ENCODE data around the gene BIRC7.

The BIRC7 gene

GRCh38 chr20:63286781-63287696 lies 51.3 kb downstream of the BIRC7 start:
- no peak overlapping the region for H3K4me3 ChIP-seq (ENCODE audit: low read depth, low read length)
- TF ChIP-seq, protein P1, sequence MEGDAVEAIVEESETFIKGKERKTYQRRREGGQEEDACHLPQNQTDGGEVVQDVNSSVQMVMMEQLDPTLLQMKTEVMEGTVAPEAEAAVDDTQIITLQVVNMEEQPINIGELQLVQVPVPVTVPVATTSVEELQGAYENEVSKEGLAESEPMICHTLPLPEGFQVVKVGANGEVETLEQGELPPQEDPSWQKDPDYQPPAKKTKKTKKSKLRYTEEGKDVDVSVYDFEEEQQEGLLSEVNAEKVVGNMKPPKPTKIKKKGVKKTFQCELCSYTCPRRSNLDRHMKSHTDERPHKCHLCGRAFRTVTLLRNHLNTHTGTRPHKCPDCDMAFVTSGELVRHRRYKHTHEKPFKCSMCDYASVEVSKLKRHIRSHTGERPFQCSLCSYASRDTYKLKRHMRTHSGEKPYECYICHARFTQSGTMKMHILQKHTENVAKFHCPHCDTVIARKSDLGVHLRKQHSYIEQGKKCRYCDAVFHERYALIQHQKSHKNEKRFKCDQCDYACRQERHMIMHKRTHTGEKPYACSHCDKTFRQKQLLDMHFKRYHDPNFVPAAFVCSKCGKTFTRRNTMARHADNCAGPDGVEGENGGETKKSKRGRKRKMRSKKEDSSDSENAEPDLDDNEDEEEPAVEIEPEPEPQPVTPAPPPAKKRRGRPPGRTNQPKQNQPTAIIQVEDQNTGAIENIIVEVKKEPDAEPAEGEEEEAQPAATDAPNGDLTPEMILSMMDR (IDR thresholded peaks at IDR 0.05; ENCODE audit: insufficient read depth, low read length, missing control alignments): no peak
- POLR2A ChIA-PET: interaction anchor here (0.6 to 1.4 kb wide), 3 partner anchors 10 to 15 kb away, joined by 3 to 5 read pairs (median 4); partner anchors contain the start of gene ARFGAP1
- no peak for DNase-seq (ENCODE audit: low read depth, low spot score)
- CTCF ChIA-PET: interaction anchor here (1.0 to 10.3 kb wide), 3 partner anchors 10 to 63 kb away, joined by 4 to 92 read pairs (median 8); no protein-coding TSS in a partner anchor

DNA sequence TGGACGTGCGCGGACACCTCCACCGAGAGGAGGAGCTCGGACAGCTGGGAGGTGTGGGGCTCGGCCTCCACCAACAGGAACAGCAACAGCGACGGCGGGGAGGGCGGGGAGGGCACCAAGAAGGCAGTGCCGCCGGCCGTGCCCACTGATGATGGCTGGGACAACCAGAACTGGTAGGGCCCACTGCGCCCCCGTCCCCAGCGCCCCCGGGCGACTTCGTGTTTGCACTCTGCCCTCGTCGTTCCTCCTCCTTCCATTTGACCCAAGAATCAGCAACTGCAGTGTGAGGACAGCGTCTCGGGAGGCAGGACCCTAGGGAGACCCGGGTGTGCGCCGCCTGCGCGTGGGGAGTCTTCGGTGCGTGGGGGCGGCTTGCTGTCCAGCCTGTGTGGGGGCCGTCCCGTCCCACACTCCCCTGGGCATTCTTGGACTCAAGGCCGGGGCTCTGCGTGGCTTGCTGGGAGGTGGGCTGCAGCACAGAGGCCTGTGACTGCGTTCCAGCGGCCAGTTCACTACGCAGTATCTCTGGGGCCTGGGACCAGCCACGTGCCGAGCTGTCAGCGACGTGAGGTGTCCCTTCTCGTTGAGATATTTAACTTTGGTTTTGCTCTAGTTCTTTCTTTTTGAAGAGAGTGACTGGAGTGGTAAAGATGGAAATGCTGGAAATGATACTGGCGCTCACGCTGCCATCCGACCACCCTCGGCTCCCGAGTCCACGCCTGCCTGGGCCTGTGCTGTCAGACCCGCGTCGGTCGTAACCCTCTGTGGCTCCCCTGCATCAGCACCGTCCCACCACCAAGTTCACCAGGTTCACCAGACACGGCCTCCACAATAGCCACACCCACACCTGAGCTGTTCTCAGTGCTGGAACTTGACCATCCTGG lies 52.2 kb downstream of the BIRC7 start:
- H3K4me3 ChIP-seq (ENCODE audit: low read depth, low read length): no peak overlapping the region
- no peak for DNase-seq (ENCODE audit: low read depth, low spot score)
- ChIA-PET POLR2A (interaction anchor here (0.7 to 1.4 kb wide), 2 partner anchors 15 to 16 kb away, joined by 3 to 4 read pairs; partner anchors contain the start of gene ARFGAP1), CTCF (interaction anchor here (0.8 to 10.3 kb wide), 4 partner anchors 9 to 64 kb away, joined by 3 to 92 read pairs (median 6); no protein-coding TSS in a partner anchor)
- TF ChIP-seq, protein P1 (IDR thresholded peaks at IDR 0.05; ENCODE audit: insufficient read depth, low read length, missing control alignments): no peak

DNA sequence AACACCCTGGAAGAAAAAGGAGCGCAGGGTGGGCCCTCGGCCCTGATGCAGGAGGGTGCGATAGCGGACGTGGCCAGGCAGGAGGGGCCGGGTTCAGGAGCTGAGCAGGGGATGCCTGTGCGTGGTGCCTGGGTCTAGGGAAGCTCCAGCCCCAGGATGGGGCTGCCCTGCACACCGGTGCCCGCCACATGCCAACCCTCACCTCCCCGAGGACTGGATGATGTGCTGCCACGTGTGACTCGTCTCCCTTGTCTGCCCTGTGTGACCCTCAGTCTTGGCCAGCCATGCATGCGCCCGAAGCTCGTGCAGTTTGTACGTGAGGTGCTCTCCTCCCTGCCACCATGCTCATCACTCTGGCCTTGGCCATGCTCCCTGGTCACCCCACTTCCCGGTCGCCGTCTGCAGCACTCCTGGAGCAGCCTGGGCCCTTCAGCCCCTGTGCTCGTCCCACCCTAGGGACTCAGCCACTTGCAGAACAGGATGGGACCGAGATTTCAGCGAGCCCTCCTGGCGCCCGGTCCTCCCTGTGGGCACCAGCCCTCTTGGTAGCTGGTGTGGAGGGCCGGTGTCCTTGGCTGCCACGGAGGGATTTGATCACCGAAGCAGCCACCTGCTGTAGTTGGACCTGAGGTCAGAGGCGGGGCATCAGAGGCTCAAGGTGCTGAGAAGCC lies 53.0 kb downstream of the BIRC7 start:
- TF ChIP-seq, protein P1 (IDR thresholded peaks at IDR 0.05; ENCODE audit: insufficient read depth, low read length, missing control alignments): no peak
- ChIA-PET POLR2A (interaction anchor here (0.7 kb wide), 1 partner anchor 16 kb away, joined by 3 read pairs; the partner anchor contains the start of gene ARFGAP1), CTCF (interaction anchor here (0.8 to 10.3 kb wide), 3 partner anchors 10 to 65 kb away, joined by 3 to 92 read pairs (median 9); no protein-coding TSS in a partner anchor)
- no peak for DNase-seq (ENCODE audit: low read depth, low spot score)
- H3K4me3 ChIP-seq (ENCODE audit: low read depth, low read length): no peak overlapping the region

DNA sequence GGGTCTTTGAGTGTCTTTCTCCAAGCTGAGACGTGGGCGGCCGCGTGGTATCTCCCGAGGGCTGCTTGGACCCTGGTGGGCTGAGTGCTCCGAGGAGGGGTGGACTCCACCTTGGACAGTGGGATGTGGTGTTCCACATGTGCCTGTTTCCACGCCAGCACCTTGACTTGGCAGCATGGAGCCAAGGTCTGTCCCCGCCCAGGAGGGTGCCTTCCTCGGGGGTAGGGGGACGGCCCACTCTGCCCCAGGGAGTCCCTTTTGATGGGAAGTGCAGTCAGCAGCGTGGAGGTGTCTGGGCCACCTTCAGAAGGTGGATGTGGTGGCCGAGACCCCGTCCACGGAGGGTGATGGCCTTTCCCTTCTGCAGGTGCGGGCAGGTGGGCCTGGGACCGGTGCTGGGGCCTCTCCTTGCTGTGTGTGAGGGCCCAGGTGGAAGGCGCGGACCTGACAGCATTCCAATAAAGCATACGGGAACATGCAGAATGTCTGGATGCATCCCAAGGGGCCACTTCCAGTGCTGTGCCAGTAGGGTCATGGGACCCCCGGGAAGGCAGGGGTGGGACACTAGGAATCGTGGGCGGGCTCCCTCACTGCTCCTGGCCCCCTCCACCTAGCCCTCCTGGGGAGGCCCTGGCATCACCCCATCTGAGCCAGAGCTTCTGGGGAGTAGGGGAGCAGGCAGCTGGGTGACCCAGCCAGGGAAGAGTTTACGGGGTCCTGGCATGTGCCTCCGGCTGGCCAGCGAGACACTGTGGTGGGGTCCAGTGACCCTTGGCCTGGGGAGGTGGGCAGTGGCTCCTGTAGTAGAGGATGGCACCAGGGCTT lies 53.8 kb downstream of the BIRC7 start:
- DNase-seq (ENCODE audit: low read depth, low spot score): no peak
- ChIA-PET CTCF (interaction anchor here (2.7 to 10.3 kb wide), 3 partner anchors 8 to 65 kb away, joined by 9 to 92 read pairs (median 30); no protein-coding TSS in a partner anchor), POLR2A (no interaction called here)
- TF ChIP-seq, protein P1 (IDR thresholded peaks at IDR 0.05; ENCODE audit: insufficient read depth, low read length, missing control alignments): no peak
- no peak overlapping the region for H3K4me3 ChIP-seq (ENCODE audit: low read depth, low read length)
